HCT116 (cell line): ENCODE data around the gene FBXL7. TPM values are rescaled to one million over a fixed set of nuclear protein-coding genes. Genes with fewer than 3 reads are reported as not detected.

Experiments used
- ATAC-seq: fragments of 200-7000 bp; cut with Tn5 transposase; 2 replicates; pipeline ENCODE4 v1.9.1; 2020; ENCODE audit warnings: mild to moderate bottlenecking, moderate library complexity
- BruUV-seq: library from RNA; stranded (reverse); fragments of 400-500 nt; replicated peaks from 2 replicates; lab custom pipeline; 2021; lab: Mats Ljungman, UMichigan
- CTCF ChIA-PET: fragments of 300-600 bp; sonication (Branson Sonifier 250); formaldehyde crosslinking; loops from one replicate; lab custom pipeline; 2021; ENCODE audit warnings: antibody characterized with exemption; lab: Charles Lee
- POLR2A ChIA-PET: fragments of 300-600, 350-600 bp; sonication (Branson Sonifier 250); formaldehyde crosslinking; loops from one replicate; lab custom pipeline; 2021; ENCODE audit warnings: antibody characterized with exemption; lab: Charles Lee
- RAD21 ChIA-PET, 2 experiments: fragments of 300-600 bp; sonication (Branson Sonifier 250); formaldehyde crosslinking; loops; one replicate each; lab custom pipeline; 2023; ENCODE audit warnings: low total read pairs in 2 of 2; ENCODE audit not compliant: uncharacterized antibody in 2 of 2, unreplicated experiment in 2 of 2, low non-redundant PET in 1 of 2; lab: Charles Lee
- DNase-seq: peaks from one replicate; pipeline ENCODE4 v3.0.0-alpha.2; 2010; ENCODE audit warnings: low read depth, low spot score
- H2AFZ ChIP-seq: fragments of 200-600 bp; shearing (Covaris generic), sonication (generic); 2 replicates; pipeline ENCODE4 v1.6.1; 2017; ENCODE audit warnings: low read depth, mixed run types, mixed read lengths, antibody characterized with exemption, low read length; ENCODE audit not compliant: poor library complexity, severe bottlenecking
- H3K27ac ChIP-seq: 2 replicates; pipeline ENCODE4 v1.5.1; 2012; ENCODE audit warnings: low read depth, low read length
- H3K27me3 ChIP-seq: fragments of 200-600 bp; sonication (generic); 2 replicates; pipeline ENCODE4 v1.6.1; 2016; ENCODE audit warnings: mixed run types, low read length, mixed read lengths; ENCODE audit not compliant: insufficient read depth
- H3K36me3 ChIP-seq, 2 experiments: fragments of 200-500 bp in 1 of 2; fragments of 200-600 bp in 1 of 2; sonication (Bioruptor generic) in 1 of 2; sonication (generic) in 1 of 2; 2 replicates each; pipeline versions ENCODE4 v1.5.1 to v1.6.1; 2014 to 2016; ENCODE audit warnings: low read length in 2 of 2, inconsistent platforms in 1 of 2, mixed read lengths in 1 of 2, mixed run types in 1 of 2; ENCODE audit not compliant: insufficient read depth in 2 of 2, control insufficient read depth in 1 of 2
- H3K4me1 ChIP-seq, 2 experiments: fragments of 200-600 bp in 1 of 2; sonication (generic) in 1 of 2; 2 replicates each; pipeline versions ENCODE4 v1.5.1 to v1.6.1; 2012 to 2017; ENCODE audit warnings: low read length in 2 of 2, inconsistent platforms in 1 of 2, mild to moderate bottlenecking in 1 of 2, mixed read lengths in 1 of 2, mixed run types in 1 of 2, moderate library complexity in 1 of 2; ENCODE audit not compliant: insufficient read depth in 2 of 2, control insufficient read depth in 1 of 2
- H3K4me2 ChIP-seq: fragments of 200-600 bp; sonication (generic); 2 replicates; pipeline ENCODE4 v1.6.1; 2017; ENCODE audit warnings: mixed run types, low read length, mixed read lengths
- H3K4me3 ChIP-seq, 2 experiments: fragments of 200-600 bp in 1 of 2; sonication (generic) in 1 of 2; replicated peaks in 1 of 2; 2 replicates each; pipeline ENCODE4 v1.5.1; 2011 to 2016; ENCODE audit warnings: low read length in 2 of 2, control low read depth in 1 of 2, low read depth in 1 of 2, mild to moderate bottlenecking in 1 of 2, mixed read lengths in 1 of 2, mixed run types in 1 of 2
- H3K79me2 ChIP-seq: fragments of 200-600 bp; sonication (generic); 2 replicates; pipeline ENCODE4 v1.6.1; 2017; ENCODE audit warnings: mild to moderate bottlenecking, mixed run types, low read length, moderate library complexity, mixed read lengths; ENCODE audit not compliant: insufficient read depth
- H3K9ac ChIP-seq: fragments of 200-600 bp; sonication (generic); 2 replicates; pipeline ENCODE4 v1.6.1; 2016; ENCODE audit warnings: low read length, mixed read lengths
- H3K9me2 ChIP-seq: fragments of 200-600 bp; sonication (generic), shearing (Covaris generic); 2 replicates; pipeline ENCODE4 v1.6.1; 2017; ENCODE audit warnings: mixed run types, mild to moderate bottlenecking, moderate library complexity; ENCODE audit not compliant: insufficient read depth
- H3K9me3 ChIP-seq, 2 experiments: fragments of 200-500 bp in 1 of 2; fragments of 200-600 bp in 1 of 2; sonication (Bioruptor generic) in 1 of 2; sonication (generic) in 1 of 2; 2 replicates each; pipeline ENCODE4 v1.6.1; 2014 to 2017; ENCODE audit warnings: low read length in 2 of 2, mixed read lengths in 2 of 2, inconsistent platforms in 1 of 2, low read depth in 1 of 2, mild to moderate bottlenecking in 1 of 2, mixed run types in 1 of 2, moderate library complexity in 1 of 2; ENCODE audit not compliant: control insufficient read depth in 1 of 2, insufficient read depth in 1 of 2
- H4K20me1 ChIP-seq: fragments of 200-600 bp; sonication (generic), shearing (Covaris generic); 2 replicates; pipeline ENCODE4 v1.6.1; 2017; ENCODE audit warnings: mixed run types, mild to moderate bottlenecking, moderate library complexity; ENCODE audit not compliant: insufficient read depth
- EGR1 ChIP-seq: IDR thresholded peaks from 2 replicates; pipeline ENCODE4 v1.6.1; 2012; ENCODE audit warnings: low read depth
- POLR2A ChIP-seq: IDR thresholded peaks from 2 replicates; pipeline ENCODE4 v1.7.0; 2011; ENCODE audit warnings: borderline replicate concordance; ENCODE audit not compliant: insufficient read depth, insufficient read length; ENCODE audit errors: extremely low read depth
- SP1 ChIP-seq: IDR thresholded peaks from 2 replicates; pipeline ENCODE4 v1.6.1; 2012; ENCODE audit warnings: low read depth
- SRF ChIP-seq: IDR thresholded peaks from 2 replicates; pipeline ENCODE4 v1.6.1; 2012; ENCODE audit warnings: low read depth
- TCF7L2 ChIP-seq: IDR thresholded peaks from 2 replicates; pipeline ENCODE4 v1.7.0; 2011; ENCODE audit warnings: borderline replicate concordance, inconsistent platforms; ENCODE audit not compliant: insufficient read depth, insufficient read length; ENCODE audit errors: extremely low read depth
- YY1 ChIP-seq: IDR thresholded peaks from 2 replicates; pipeline ENCODE4 v1.6.1; 2011; ENCODE audit warnings: low read length, low read depth, moderate library complexity, mild to moderate bottlenecking; ENCODE audit not compliant: insufficient replicate concordance; ENCODE audit errors: extremely low read depth
- ZFX ChIP-seq: fragments of 450-650 bp; IDR thresholded peaks from 2 replicates; pipeline ENCODE4 v1.6.1; 2017
- intact Hi-C: fragments of 100-400 bp; cut with micrococcal nuclease; formaldehyde crosslinking; loops from 2 replicates; pipeline ENCODE4 v1.10.0; 2022
- total RNA-seq: library from RNA; stranded (reverse); gene quantifications from one replicate; pipeline ENCODE4 v1.2.1, GENCODE V29; 2021; ENCODE audit not compliant: unreplicated experiment
- TF ChIP-seq, protein P1 (sequence below): IDR thresholded peaks from 2 replicates; pipeline ENCODE4 v1.6.1; 2012

The FBXL7 gene
- total RNA-seq, 1 experiment from 2014 or later, result 0.05 TPM

DNA sequence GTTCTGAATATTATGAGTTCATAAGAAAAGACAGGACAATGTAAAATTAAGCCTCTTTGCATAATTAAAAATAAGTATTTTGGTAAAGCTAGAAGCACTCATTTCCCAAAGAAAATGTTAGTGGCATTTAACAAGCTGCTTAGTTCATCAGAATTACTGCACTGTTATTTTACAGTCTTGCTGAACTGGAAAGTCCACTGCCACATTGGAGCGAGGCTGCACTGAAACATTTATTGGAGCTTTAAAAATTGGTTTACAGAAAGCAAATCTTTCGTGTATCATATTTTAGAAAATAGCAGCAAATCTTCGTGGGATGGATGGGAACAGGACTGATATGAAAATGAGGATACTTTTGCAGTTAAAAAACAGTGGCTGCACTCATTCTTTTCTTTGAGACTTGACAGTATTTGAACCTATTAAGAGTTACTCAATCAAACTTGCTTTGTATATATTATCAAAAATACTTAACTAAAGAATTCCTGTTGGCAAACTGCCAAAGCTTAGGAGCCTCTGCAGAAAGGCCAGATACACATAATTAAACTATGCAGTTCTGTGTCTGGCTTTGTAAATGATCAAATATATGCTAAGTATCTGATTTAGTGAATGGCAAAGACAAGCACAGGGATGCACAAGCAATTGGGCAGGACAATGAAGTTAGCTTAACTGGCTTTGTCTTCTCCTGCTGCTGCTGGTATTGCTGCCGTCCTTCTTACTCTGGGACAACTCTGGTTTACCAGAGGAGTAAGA is 16.5 kb upstream of the FBXL7 start:
- TF ChIP-seq YY1 (no peak), TCF7L2 (no peak), SRF (no peak), EGR1 (no peak), POLR2A (no peak), SP1 (no peak)
- TF ChIP-seq, protein P1, sequence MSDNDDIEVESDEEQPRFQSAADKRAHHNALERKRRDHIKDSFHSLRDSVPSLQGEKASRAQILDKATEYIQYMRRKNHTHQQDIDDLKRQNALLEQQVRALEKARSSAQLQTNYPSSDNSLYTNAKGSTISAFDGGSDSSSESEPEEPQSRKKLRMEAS, result no peak
- no peak for ATAC-seq
- POLR2A ChIA-PET, result no interaction called here
- Histone ChIP-seq H4K20me1 (no peaks in the 10 kb centered on the region), H3K79me2 (no peaks in the 10 kb centered on the region), H3K4me3 (no peak overlapping the region), H3K9me2 (no peaks in the 10 kb centered on the region), H3K9ac (no peak overlapping the region), H2AFZ (no peak overlapping the region), H3K27ac (no peak overlapping the region), H3K9me3 (peaks cover 11 to 37% of the 10 kb centered on the region in 2 experiments; a peak in 2 of 4 replicates), H3K4me1 (no peaks in the 10 kb centered on the region), H3K36me3 (no peaks in the 10 kb centered on the region; a peak in 1 of 4 replicates), H3K4me2 (no peak overlapping the region), H3K27me3 (no peaks in the 10 kb centered on the region)
- BruUV-seq, result no TSS peak
- intact Hi-C loops, result no loop called here
- CTCF ChIA-PET, result no interaction called here
- RAD21 ChIA-PET, result no interaction called here
- no peak for DNase-seq

DNA sequence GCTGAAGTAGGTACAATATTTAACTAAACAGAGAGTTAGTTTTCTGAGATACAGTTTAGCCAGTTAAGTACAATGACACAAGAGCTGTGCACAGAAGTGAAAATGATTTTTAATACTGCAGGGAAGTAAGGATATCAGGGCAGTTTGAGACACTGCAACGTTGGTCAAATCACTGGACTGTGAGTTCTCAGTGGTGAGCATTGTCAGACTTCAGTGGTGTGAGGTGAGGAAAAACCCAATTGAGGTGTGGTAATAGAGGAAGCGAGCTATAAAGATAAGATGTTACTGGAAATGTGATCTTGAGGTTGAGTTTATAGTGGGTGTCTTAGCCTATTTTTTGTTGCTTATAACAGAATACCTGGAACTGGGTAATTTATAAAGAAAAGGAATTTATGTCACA is 12.8 kb upstream of the FBXL7 start:
- H3K27ac ChIP-seq, result no peak overlapping the region
- no peaks in the 10 kb centered on the region for H3K27me3 ChIP-seq
- H3K9me3 ChIP-seq, result peaks cover 0 to 38% of the 10 kb centered on the region in 2 experiments; a peak in 2 of 4 replicates
- intact Hi-C loops, result no loop called here
- no peaks in the 10 kb centered on the region for H3K79me2 ChIP-seq
- no peak overlapping the region for H3K4me3 ChIP-seq
- no peaks in the 10 kb centered on the region for H4K20me1 ChIP-seq
- POLR2A ChIA-PET, result no interaction called here
- no TSS peak for BruUV-seq
- H3K9me2 ChIP-seq, result no peaks in the 10 kb centered on the region
- ATAC-seq, result no peak
- no peak overlapping the region for H3K9ac ChIP-seq
- H3K4me2 ChIP-seq, result no peak overlapping the region
- H3K36me3 ChIP-seq, result no peaks in the 10 kb centered on the region
- RAD21 ChIA-PET, result no interaction called here
- CTCF ChIA-PET, result no interaction called here
- H3K4me1 ChIP-seq, result no peaks in the 10 kb centered on the region
- H2AFZ ChIP-seq, result no peak overlapping the region
- TF ChIP-seq ZFX, result no peak
- TF ChIP-seq, protein P1, result no peak
- DNase-seq, result no peak
